Hepatocyte (in vitro differentiated cells): ENCODE measurements around the gene TRAPPC8. TPM values are rescaled to one million over a fixed set of nuclear protein-coding genes. Genes with fewer than 3 reads are reported as not detected.

Experiments used
- DNase-seq: peaks from one replicate; pipeline ENCODE4 v3.0.0-alpha.2; 2016; ENCODE audit warnings: low spot score
- H2AFZ ChIP-seq: fragments of 200-600 bp; sonication (generic); 2 replicates; pipeline ENCODE4 v1.6.0; 2016; ENCODE audit warnings: antibody characterized with exemption, mild to moderate bottlenecking
- H3K27ac ChIP-seq: fragments of 200-600 bp; sonication (generic); 2 replicates; pipeline ENCODE4 v1.5.1; 2016; ENCODE audit warnings: mild to moderate bottlenecking
- H3K27me3 ChIP-seq: fragments of 200-600 bp; sonication (generic); 2 replicates; pipeline ENCODE4 v1.6.1; 2016
- H3K36me3 ChIP-seq: fragments of 200-600 bp; sonication (generic); replicated peaks from 2 replicates; pipeline ENCODE4 v1.5.1; 2016; ENCODE audit warnings: low read depth; ENCODE audit not compliant: insufficient read depth
- H3K4me1 ChIP-seq: fragments of 200-600 bp; sonication (generic); 2 replicates; pipeline ENCODE4 v1.5.1; 2016; ENCODE audit warnings: mild to moderate bottlenecking, moderate library complexity; ENCODE audit not compliant: insufficient read depth
- H3K4me2 ChIP-seq: fragments of 200-600 bp; sonication (generic); 2 replicates; pipeline ENCODE4 v1.6.0; 2016
- H3K4me3 ChIP-seq: fragments of 200-600 bp; sonication (generic); 2 replicates; pipeline ENCODE4 v1.5.1; 2016; ENCODE audit warnings: mild to moderate bottlenecking
- H3K79me2 ChIP-seq: fragments of 200-600 bp; sonication (generic); 2 replicates; pipeline ENCODE4 v1.6.0; 2017; ENCODE audit warnings: mild to moderate bottlenecking
- H3K9me2 ChIP-seq: fragments of 200-600 bp; sonication (generic); replicated peaks from 2 replicates; pipeline ENCODE4 v1.6.0; 2017; ENCODE audit warnings: mild to moderate bottlenecking; ENCODE audit not compliant: insufficient read depth
- H3K9me3 ChIP-seq: fragments of 200-600 bp; sonication (generic); 2 replicates; pipeline ENCODE4 v1.5.1; 2016; ENCODE audit warnings: low read depth, mild to moderate bottlenecking
- H4K20me1 ChIP-seq: fragments of 200-600 bp; sonication (generic); 2 replicates; pipeline ENCODE4 v1.6.0; 2016; ENCODE audit warnings: mild to moderate bottlenecking; ENCODE audit not compliant: insufficient read depth, poor library complexity, severe bottlenecking
- CTCF ChIP-seq: fragments of 200-600 bp; sonication (generic); IDR thresholded peaks from 2 replicates; pipeline ENCODE4 v1.5.1; 2016; ENCODE audit warnings: antibody characterized with exemption, mild to moderate bottlenecking; ENCODE audit not compliant: poor library complexity
- EZH2 ChIP-seq: fragments of 200-600 bp; sonication (generic); IDR thresholded peaks from 2 replicates; pipeline ENCODE4 v1.6.1; 2016; ENCODE audit warnings: antibody characterized with exemption, mild to moderate bottlenecking, borderline replicate concordance
- EZH2phosphoT487 ChIP-seq: fragments of 200-600 bp; sonication (generic); IDR thresholded peaks from one replicate; pipeline ENCODE4 v1.6.1; 2018; ENCODE audit warnings: antibody characterized with exemption, mild to moderate bottlenecking, low read depth, moderate library complexity; ENCODE audit not compliant: unreplicated experiment, severe bottlenecking
- WGBS: methylation state at CpG from one replicate; pipeline ENCODE4 v1.1.6; 2016; ENCODE audit warnings: low lambda C conversion rate; ENCODE audit errors: missing lambda C conversion rate; 5-methylcytosine and 5-hydroxymethylcytosine counted together
- polyA plus RNA-seq: library from polyadenylated mRNA; unstranded; fragments of >200 nt; fragmentation: Nextera tagmentation; extraction: Ambion mirVana; gene quantifications from 2 replicates; pipeline ENCODE4 v1.2.1, GENCODE V29; 2016
- total RNA-seq: library from RNA; depleted of rRNA; stranded (reverse); fragments of >200 nt; gene quantifications from 2 replicates; pipeline ENCODE4 v1.2.3, GENCODE V29; 2014

TRAPPC8 gene
- total and polyA plus RNA-seq, 2 experiments from 2014 or later: 12.6 to 68.7 TPM

- H3K9me2 ChIP-seq: no peaks in the 10 kb centered on the region
- no peak for DNase-seq
- H3K9me3 ChIP-seq: no peaks in the 10 kb centered on the region
- WGBS: 66% methylated on average over 3 of the region's 3 CpGs
- H3K4me2 ChIP-seq: no peak overlapping the region
- no peaks in the 10 kb centered on the region for H3K4me1 ChIP-seq
- no peaks in the 10 kb centered on the region for H3K27me3 ChIP-seq
- TF ChIP-seq EZH2phosphoT487: no peak
- TF ChIP-seq EZH2: no peak
- TF ChIP-seq CTCF: no peak
- no peak overlapping the region for H2AFZ ChIP-seq
- H3K4me3 ChIP-seq: no peak overlapping the region
- H3K36me3 ChIP-seq: no peaks in the 10 kb centered on the region
- no peaks in the 10 kb centered on the region for H4K20me1 ChIP-seq
- no peak overlapping the region for H3K27ac ChIP-seq
- H3K79me2 ChIP-seq: no peaks in the 10 kb centered on the region
Observed at GRCh38 chr18:31825772-31826171, 117.2 kb downstream of the TRAPPC8 start.

GRCh38 chr18:31821545-31822171, 121.3 kb downstream of the TRAPPC8 start:
- no peaks in the 10 kb centered on the region for H3K27me3 ChIP-seq
- H3K79me2 ChIP-seq: no peaks in the 10 kb centered on the region
- no peak overlapping the region for H2AFZ ChIP-seq
- DNase-seq: peak; percentile 40
- 38% methylated on average over 8 of the region's 8 CpGs for WGBS
- no peak overlapping the region for H3K4me3 ChIP-seq
- peak overlapping the region; percentile 46 for H3K27ac ChIP-seq
- no peaks in the 10 kb centered on the region for H3K9me2 ChIP-seq
- TF ChIP-seq EZH2phosphoT487 (no peak), CTCF (no peak), EZH2 (no peak)
- no peaks in the 10 kb centered on the region for H3K36me3 ChIP-seq
- no peaks in the 10 kb centered on the region for H3K9me3 ChIP-seq
- no peaks in the 10 kb centered on the region for H3K4me1 ChIP-seq
- H4K20me1 ChIP-seq: no peaks in the 10 kb centered on the region
- H3K4me2 ChIP-seq: peak overlapping the region; percentile 5

GRCh38 chr18:31819925-31820229, 123.1 kb downstream of the TRAPPC8 start:
- no peak overlapping the region for H3K27ac ChIP-seq

More at GRCh38 chr18:31819925-31820229, 123.1 kb downstream of the TRAPPC8 start:
- Histone ChIP-seq H4K20me1 (no peaks in the 10 kb centered on the region), H3K36me3 (no peaks in the 10 kb centered on the region), H3K9me2 (no peaks in the 10 kb centered on the region), H3K4me2 (no peak overlapping the region), H2AFZ (no peak overlapping the region), H3K4me3 (no peak overlapping the region), H3K79me2 (no peaks in the 10 kb centered on the region), H3K27me3 (no peaks in the 10 kb centered on the region), H3K9me3 (no peaks in the 10 kb centered on the region), H3K4me1 (no peaks in the 10 kb centered on the region)
- DNase-seq: no peak
- no peak for TF ChIP-seq EZH2
- TF ChIP-seq CTCF: no peak
- TF ChIP-seq EZH2phosphoT487: no peak
- 86% methylated on average over 1 of the region's 1 CpG for WGBS
